Muscle of leg (tissue), 11 donors: ENCODE data around the gene RHOT1. TPM values are rescaled to one million over a fixed set of nuclear protein-coding genes. Genes with fewer than 3 reads are reported as not detected.
A peak's percentile ranks its signal among the peaks of the same experiment; 100 is the strongest.
"Not testable (repeated sequence)": the region's sequence is repeated elsewhere in the genome, so short reads cannot be mapped to it uniquely, and the experiment has no call there.

ENCODE experiments used
- DNase-seq: peaks from one replicate; pipeline ENCODE4 v3.0.0; 2013
- H3K27ac ChIP-seq: one replicate; pipeline ENCODE4 v1.5.1; 2013; ENCODE audit warnings: mild to moderate bottlenecking, low read length, control low read depth
- H3K27me3 ChIP-seq: one replicate; pipeline ENCODE4 v1.6.1; 2013; ENCODE audit warnings: low read length; ENCODE audit not compliant: control insufficient read depth, insufficient read depth
- H3K36me3 ChIP-seq: one replicate; pipeline ENCODE4 v1.6.1; 2013; ENCODE audit warnings: low read length; ENCODE audit not compliant: control insufficient read depth, insufficient read depth
- H3K4me1 ChIP-seq: one replicate; pipeline ENCODE4 v1.6.1; 2013; ENCODE audit warnings: low read length; ENCODE audit not compliant: control insufficient read depth, insufficient read depth
- H3K4me3 ChIP-seq: one replicate; pipeline ENCODE4 v1.5.1; 2013; ENCODE audit warnings: low read length, control low read depth
- H3K9me3 ChIP-seq: replicated peaks from 2 replicates; pipeline ENCODE4 v1.6.1; 2013; ENCODE audit warnings: low read depth, low read length; ENCODE audit not compliant: control insufficient read depth
- WGBS: methylation state at CpG from one replicate; pipeline ENCODE4 v1.1.5; 2013; ENCODE audit warnings: missing lambda C conversion rate; ENCODE audit not compliant: insufficient coverage; 5-methylcytosine and 5-hydroxymethylcytosine counted together
- polyA plus RNA-seq, 8 donors: library from polyadenylated mRNA; unstranded; fragments of 120-200 nt; gene quantifications; one replicate each; pipeline versions ENCODE4 v1.2.1 to v1.2.3, GENCODE V29; 2013; ENCODE audit warnings: inconsistent platforms in 1 of 8, low replicate concordance in 1 of 8; ENCODE audit not compliant: insufficient read length in 8 of 8, insufficient read depth in 1 of 8
- total RNA-seq: library from RNA; stranded (reverse); fragments of 120-200 nt; gene quantifications from one replicate; pipeline ENCODE4 v1.2.4, GENCODE V29; 2013

Gene RHOT1
- total and polyA plus RNA-seq, 9 donors = 30.4 to 37.2 (median 31.7) TPM

GRCh38 chr17:32253117-32253611 is 110.9 kb downstream of the RHOT1 start:
- Histone ChIP-seq H3K4me1 (no peaks in the 10 kb centered on the region), H3K27ac (no peak overlapping the region), H3K9me3 (no peaks in the 10 kb centered on the region), H3K27me3 (no peaks in the 10 kb centered on the region), H3K36me3 (no peaks in the 10 kb centered on the region), H3K4me3 (no peak overlapping the region)
- 73% methylated on average over 11 of the region's 12 CpGs for WGBS
- DNase-seq = peak; percentile 83

GRCh38 chr17:32256012-32256700 is 113.9 kb downstream of the RHOT1 start:
- H3K4me1 ChIP-seq = no peaks in the 10 kb centered on the region
- H3K36me3 ChIP-seq = no peaks in the 10 kb centered on the region
- H3K4me3 ChIP-seq = no peak overlapping the region
- no peaks in the 10 kb centered on the region for H3K9me3 ChIP-seq
- WGBS = 26% methylated on average over 7 of the region's 9 CpGs
- no peak overlapping the region for H3K27ac ChIP-seq
- DNase-seq = peak; percentile 29
- H3K27me3 ChIP-seq = peaks cover 2% of the 10 kb centered on the region

GRCh38 chr17:32256701-32257019 is 114.4 kb downstream of the RHOT1 start:
- no peak for DNase-seq
- H3K4me1 ChIP-seq = peaks cover 2% of the 10 kb centered on the region
- no peak overlapping the region for H3K4me3 ChIP-seq
- WGBS = 48% methylated on average over 6 of the region's 9 CpGs
- H3K27ac ChIP-seq = no peak overlapping the region
- H3K36me3 ChIP-seq = no peaks in the 10 kb centered on the region
- H3K9me3 ChIP-seq = no peaks in the 10 kb centered on the region
- H3K27me3 ChIP-seq = peaks cover 6% of the 10 kb centered on the region

GRCh38 chr17:32258383-32259140 is 116.3 kb downstream of the RHOT1 start:
- WGBS = 36% methylated on average over 16 of the region's 18 CpGs
- no peak overlapping the region for H3K4me3 ChIP-seq
- peaks cover 4% of the 10 kb centered on the region for H3K4me1 ChIP-seq
- no peak overlapping the region for H3K27ac ChIP-seq
- H3K9me3 ChIP-seq = no peaks in the 10 kb centered on the region
- H3K36me3 ChIP-seq = no peaks in the 10 kb centered on the region
- DNase-seq = no peak
- peaks cover 24% of the 10 kb centered on the region for H3K27me3 ChIP-seq

GRCh38 chr17:32259586-32259985 is 117.3 kb downstream of the RHOT1 start:
- Histone ChIP-seq H3K9me3 (no peaks in the 10 kb centered on the region), H3K4me1 (peaks cover 4% of the 10 kb centered on the region), H3K27me3 (peaks cover 33% of the 10 kb centered on the region), H3K27ac (no peak overlapping the region), H3K4me3 (no peak overlapping the region), H3K36me3 (no peaks in the 10 kb centered on the region)
- 67% methylated on average over 1 of the region's 4 CpGs for WGBS
- DNase-seq = no peak

DNA sequence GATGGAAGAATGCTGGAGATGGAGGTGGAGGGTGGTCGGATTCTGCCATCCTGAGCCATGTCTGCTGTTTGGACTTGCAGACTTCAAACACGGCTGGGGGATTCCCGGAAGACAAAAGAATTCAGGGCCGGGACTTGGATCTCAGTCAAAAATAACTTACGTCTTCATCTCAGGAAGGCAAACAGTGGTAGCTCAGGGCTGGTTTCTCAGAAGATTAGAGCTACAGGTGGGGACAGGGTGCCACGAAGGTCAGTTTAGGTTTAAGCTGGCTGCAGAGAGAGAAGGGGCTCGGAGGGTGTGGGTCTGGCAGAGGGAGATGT is 119.1 kb downstream of the RHOT1 start:
- Histone ChIP-seq H3K36me3 (no peaks in the 10 kb centered on the region), H3K27ac (no peak overlapping the region), H3K4me3 (no peak overlapping the region), H3K27me3 (peaks cover 44% of the 10 kb centered on the region), H3K4me1 (peaks cover 12% of the 10 kb centered on the region), H3K9me3 (no peaks in the 10 kb centered on the region)
- 28% methylated on average over 4 of the region's 7 CpGs for WGBS
- DNase-seq = no peak

DNA sequence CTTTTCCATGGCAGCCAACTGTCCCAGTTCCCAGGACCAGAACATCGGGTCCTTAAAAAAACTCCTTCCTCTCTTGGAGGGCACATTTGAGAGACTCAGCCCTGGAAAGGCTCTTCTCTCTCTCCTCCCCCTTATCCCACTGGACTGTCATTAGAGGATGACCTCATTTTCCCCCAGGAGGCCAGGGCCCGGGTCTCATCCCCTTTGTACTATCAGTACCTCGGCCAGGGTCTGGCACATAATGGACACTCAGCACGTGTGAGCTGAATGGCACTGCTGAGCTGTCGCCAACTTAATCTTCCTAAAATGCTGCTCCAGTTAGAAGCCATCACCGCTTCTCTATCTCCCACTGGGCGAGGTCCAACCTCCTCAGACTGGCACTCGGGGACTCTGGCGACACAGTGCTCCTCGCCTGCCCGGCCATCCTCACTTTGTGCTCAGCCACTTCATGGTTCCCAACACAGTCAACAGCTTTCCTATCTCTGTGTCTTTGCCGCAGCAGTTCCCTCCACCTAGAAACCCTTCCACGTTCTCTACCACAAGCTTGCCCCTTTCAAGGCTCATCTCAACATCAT is 119.7 kb downstream of the RHOT1 start:
- Histone ChIP-seq H3K4me1 (peaks cover 18% of the 10 kb centered on the region), H3K27ac (no peak overlapping the region), H3K9me3 (no peaks in the 10 kb centered on the region), H3K36me3 (no peaks in the 10 kb centered on the region), H3K27me3 (peaks cover 51% of the 10 kb centered on the region), H3K4me3 (no peak overlapping the region)
- 67% methylated on average over 13 of the region's 13 CpGs for WGBS
- no peak for DNase-seq

- not testable (repeated sequence) for DNase-seq, H3K9me3 ChIP-seq, H3K4me3 ChIP-seq, H3K36me3 ChIP-seq, H3K27ac ChIP-seq
- H3K27me3 ChIP-seq = peaks cover 65% of the 10 kb centered on the region
- 84% methylated on average over 15 of the region's 17 CpGs for WGBS
- H3K4me1 ChIP-seq = peaks cover 21% of the 10 kb centered on the region
Observed at GRCh38 chr17:32263515-32263914, 121.2 kb downstream of the RHOT1 start.

GRCh38 chr17:32264140-32264799 is 122.0 kb downstream of the RHOT1 start:
- peak; percentile 32 for DNase-seq
- Histone ChIP-seq H3K9me3 (no peaks in the 10 kb centered on the region), H3K4me3 (no peak overlapping the region), H3K27ac (no peak overlapping the region), H3K27me3 (peaks cover 71% of the 10 kb centered on the region), H3K4me1 (peaks cover 21% of the 10 kb centered on the region), H3K36me3 (no peaks in the 10 kb centered on the region)
- no CpG with 5 or more reads among the region's 6 CpGs for WGBS

GRCh38 chr17:32264823-32265191 is 122.5 kb downstream of the RHOT1 start:
- WGBS = 14% methylated on average over 7 of the region's 8 CpGs
- peaks cover 74% of the 10 kb centered on the region for H3K27me3 ChIP-seq

More at GRCh38 chr17:32264823-32265191, 122.5 kb downstream of the RHOT1 start:
- Histone ChIP-seq H3K4me1 (peaks cover 21% of the 10 kb centered on the region), H3K27ac (no peak overlapping the region), H3K36me3 (no peaks in the 10 kb centered on the region), H3K4me3 (no peak overlapping the region), H3K9me3 (no peaks in the 10 kb centered on the region)
- DNase-seq = no peak
